Hepatocyte (in vitro differentiated cells): ENCODE results near the gene CFAP91. TPM values are rescaled to one million over a fixed set of nuclear protein-coding genes. Genes with fewer than 3 reads are reported as not detected.

Experiments
- DNase-seq: peaks from one replicate; pipeline ENCODE4 v3.0.0-alpha.2; 2016; ENCODE audit warnings: low spot score
- H2AFZ ChIP-seq: fragments of 200-600 bp; sonication (generic); 2 replicates; pipeline ENCODE4 v1.6.0; 2016; ENCODE audit warnings: antibody characterized with exemption, mild to moderate bottlenecking
- H3K27ac ChIP-seq: fragments of 200-600 bp; sonication (generic); 2 replicates; pipeline ENCODE4 v1.5.1; 2016; ENCODE audit warnings: mild to moderate bottlenecking
- H3K27me3 ChIP-seq: fragments of 200-600 bp; sonication (generic); 2 replicates; pipeline ENCODE4 v1.6.1; 2016
- H3K36me3 ChIP-seq: fragments of 200-600 bp; sonication (generic); replicated peaks from 2 replicates; pipeline ENCODE4 v1.5.1; 2016; ENCODE audit warnings: low read depth; ENCODE audit not compliant: insufficient read depth
- H3K4me1 ChIP-seq: fragments of 200-600 bp; sonication (generic); 2 replicates; pipeline ENCODE4 v1.5.1; 2016; ENCODE audit warnings: mild to moderate bottlenecking, moderate library complexity; ENCODE audit not compliant: insufficient read depth
- H3K4me2 ChIP-seq: fragments of 200-600 bp; sonication (generic); 2 replicates; pipeline ENCODE4 v1.6.0; 2016
- H3K4me3 ChIP-seq: fragments of 200-600 bp; sonication (generic); 2 replicates; pipeline ENCODE4 v1.5.1; 2016; ENCODE audit warnings: mild to moderate bottlenecking
- H3K79me2 ChIP-seq: fragments of 200-600 bp; sonication (generic); 2 replicates; pipeline ENCODE4 v1.6.0; 2017; ENCODE audit warnings: mild to moderate bottlenecking
- H3K9me2 ChIP-seq: fragments of 200-600 bp; sonication (generic); replicated peaks from 2 replicates; pipeline ENCODE4 v1.6.0; 2017; ENCODE audit warnings: mild to moderate bottlenecking; ENCODE audit not compliant: insufficient read depth
- H3K9me3 ChIP-seq: fragments of 200-600 bp; sonication (generic); 2 replicates; pipeline ENCODE4 v1.5.1; 2016; ENCODE audit warnings: low read depth, mild to moderate bottlenecking
- H4K20me1 ChIP-seq: fragments of 200-600 bp; sonication (generic); 2 replicates; pipeline ENCODE4 v1.6.0; 2016; ENCODE audit warnings: mild to moderate bottlenecking; ENCODE audit not compliant: insufficient read depth, poor library complexity, severe bottlenecking
- CTCF ChIP-seq: fragments of 200-600 bp; sonication (generic); IDR thresholded peaks from 2 replicates; pipeline ENCODE4 v1.5.1; 2016; ENCODE audit warnings: antibody characterized with exemption, mild to moderate bottlenecking; ENCODE audit not compliant: poor library complexity
- EZH2 ChIP-seq: fragments of 200-600 bp; sonication (generic); IDR thresholded peaks from 2 replicates; pipeline ENCODE4 v1.6.1; 2016; ENCODE audit warnings: antibody characterized with exemption, mild to moderate bottlenecking, borderline replicate concordance
- EZH2phosphoT487 ChIP-seq: fragments of 200-600 bp; sonication (generic); IDR thresholded peaks from one replicate; pipeline ENCODE4 v1.6.1; 2018; ENCODE audit warnings: antibody characterized with exemption, mild to moderate bottlenecking, low read depth, moderate library complexity; ENCODE audit not compliant: unreplicated experiment, severe bottlenecking
- WGBS: methylation state at CpG from one replicate; pipeline ENCODE4 v1.1.6; 2016; ENCODE audit warnings: low lambda C conversion rate; ENCODE audit errors: missing lambda C conversion rate; 5-methylcytosine and 5-hydroxymethylcytosine counted together
- polyA plus RNA-seq: library from polyadenylated mRNA; unstranded; fragments of >200 nt; fragmentation: Nextera tagmentation; extraction: Ambion mirVana; gene quantifications from 2 replicates; pipeline ENCODE4 v1.2.1, GENCODE V29; 2016
- total RNA-seq: library from RNA; depleted of rRNA; stranded (reverse); fragments of >200 nt; gene quantifications from 2 replicates; pipeline ENCODE4 v1.2.3, GENCODE V29; 2014

The CFAP91 gene
- total and polyA plus RNA-seq, 2 experiments from 2014 or later, result 1.4 TPM; not detected in 1

DNA sequence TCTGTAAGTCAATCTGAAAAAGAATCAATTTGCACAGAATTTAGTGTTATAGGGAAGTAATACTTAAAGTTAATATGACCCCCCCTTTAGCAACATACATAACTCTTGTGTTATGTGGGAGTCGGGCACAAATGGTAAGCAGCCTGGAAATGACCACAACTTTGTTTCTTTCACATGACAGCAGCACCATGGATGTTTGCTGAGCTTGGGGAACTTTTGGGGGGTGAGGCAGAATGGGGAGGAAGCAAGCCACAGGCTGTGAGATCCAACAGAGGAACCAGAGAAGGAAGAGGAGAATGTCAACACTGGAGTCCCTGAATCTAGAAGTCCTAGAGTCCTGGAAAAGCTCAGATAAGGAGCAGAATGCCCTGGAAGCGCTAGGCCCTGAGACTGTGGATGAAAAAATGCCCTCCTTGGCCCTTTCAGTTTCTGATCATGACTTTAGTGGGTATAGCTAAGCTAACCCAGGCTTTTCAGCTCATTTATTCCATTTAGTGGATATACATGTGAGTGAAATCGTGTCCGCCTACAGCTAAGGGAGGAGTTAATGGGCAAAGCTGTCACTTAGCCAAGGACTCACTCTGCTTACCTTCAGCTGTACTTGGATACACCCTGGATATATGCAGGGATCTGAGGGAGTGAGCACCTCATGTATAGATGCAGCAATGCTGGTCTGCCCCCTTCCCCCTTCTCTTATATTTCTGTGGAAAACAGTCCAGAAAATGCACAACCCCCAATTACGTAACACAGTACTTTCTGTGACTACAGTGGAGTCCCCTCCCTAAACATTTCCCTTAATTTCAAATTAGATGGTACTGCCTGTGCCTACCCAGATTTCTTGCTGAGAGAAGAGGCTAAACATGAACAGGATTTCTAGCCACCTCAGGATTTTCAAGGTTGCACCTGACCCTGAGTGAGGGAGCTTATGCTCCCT is 39.1 kb downstream of the CFAP91 start:
- no peaks in the 10 kb centered on the region for H4K20me1 ChIP-seq
- no peak overlapping the region for H2AFZ ChIP-seq
- H3K27me3 ChIP-seq, result no peaks in the 10 kb centered on the region
- no peak overlapping the region for H3K4me2 ChIP-seq
- TF ChIP-seq EZH2, result no peak
- no peak for TF ChIP-seq EZH2phosphoT487
- no peak for TF ChIP-seq CTCF
- H3K9me2 ChIP-seq, result no peaks in the 10 kb centered on the region
- H3K79me2 ChIP-seq, result no peaks in the 10 kb centered on the region
- WGBS, result 94% methylated on average over 5 of the region's 5 CpGs
- H3K9me3 ChIP-seq, result no peaks in the 10 kb centered on the region
- DNase-seq, result no peak
- H3K36me3 ChIP-seq, result no peaks in the 10 kb centered on the region
- no peak overlapping the region for H3K27ac ChIP-seq
- H3K4me1 ChIP-seq, result no peaks in the 10 kb centered on the region
- H3K4me3 ChIP-seq, result no peak overlapping the region

- no peak overlapping the region for H3K4me3 ChIP-seq
- H3K4me1 ChIP-seq, result no peaks in the 10 kb centered on the region
- no peak for TF ChIP-seq CTCF
- TF ChIP-seq EZH2, result no peak
- no peak for TF ChIP-seq EZH2phosphoT487
- H4K20me1 ChIP-seq, result no peaks in the 10 kb centered on the region
- no peak overlapping the region for H2AFZ ChIP-seq
- no peak for DNase-seq
- H3K9me3 ChIP-seq, result no peaks in the 10 kb centered on the region
- H3K4me2 ChIP-seq, result no peak overlapping the region
- no peaks in the 10 kb centered on the region for H3K79me2 ChIP-seq
- 97% methylated on average over 10 of the region's 10 CpGs for WGBS
- H3K9me2 ChIP-seq, result no peaks in the 10 kb centered on the region
- H3K27ac ChIP-seq, result no peak overlapping the region
- no peaks in the 10 kb centered on the region for H3K36me3 ChIP-seq
- no peaks in the 10 kb centered on the region for H3K27me3 ChIP-seq
These were observed 41.1 kb downstream of the CFAP91 start for GRCh38 chr3:119743921-119744320.

DNA sequence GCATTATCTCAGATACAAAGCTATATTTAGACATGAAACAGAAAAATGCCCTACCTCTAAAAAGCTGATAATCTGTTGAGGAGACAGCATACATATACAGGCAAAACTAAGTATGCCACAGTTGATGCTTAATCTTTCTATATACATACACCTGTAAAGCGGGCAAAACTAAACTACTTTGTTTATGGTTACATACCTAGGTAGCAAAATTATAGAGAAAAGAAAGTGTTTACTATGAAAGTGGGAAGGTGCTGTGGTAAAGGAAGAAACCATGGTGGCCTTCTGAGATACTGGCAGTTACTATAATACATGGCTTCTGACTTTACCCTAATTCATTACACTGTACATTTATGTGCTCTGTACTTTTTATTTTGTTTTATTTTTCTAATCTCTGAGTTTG is 43.1 kb downstream of the CFAP91 start:
- H3K9me3 ChIP-seq, result no peaks in the 10 kb centered on the region
- no peaks in the 10 kb centered on the region for H3K36me3 ChIP-seq
- no peak for DNase-seq
- no peaks in the 10 kb centered on the region for H4K20me1 ChIP-seq
- no peaks in the 10 kb centered on the region for H3K27me3 ChIP-seq
- no peaks in the 10 kb centered on the region for H3K4me1 ChIP-seq
- no peak overlapping the region for H3K4me3 ChIP-seq
- H2AFZ ChIP-seq, result no peak overlapping the region
- H3K27ac ChIP-seq, result no peak overlapping the region
- WGBS, result 89% methylated on average over 1 of the region's 1 CpG
- no peak for TF ChIP-seq EZH2phosphoT487
- no peak for TF ChIP-seq EZH2
- no peak for TF ChIP-seq CTCF
- H3K4me2 ChIP-seq, result no peak overlapping the region
- H3K79me2 ChIP-seq, result no peaks in the 10 kb centered on the region
- no peaks in the 10 kb centered on the region for H3K9me2 ChIP-seq
